NCI-H2029 treated with DMSO at 0.1 percent for 48 hours (cell line): ENCODE measurements around the gene PRDM16.

ENCODE experiments used
- DNase-seq: peaks from one replicate; lab custom pipeline; 2025; lab: John Stamatoyannopoulos, UW

PRDM16 gene

GRCh38 chr1:3124246-3124645 is 55.2 kb downstream of the PRDM16 start:
- no peak for DNase-seq

- no peak for DNase-seq
These were observed 56.1 kb downstream of the PRDM16 start for GRCh38 chr1:3125078-3125477.

GRCh38 chr1:3125546-3126368 is 56.8 kb downstream of the PRDM16 start:
- no peak for DNase-seq

- DNase-seq, result no peak
These were observed 58.0 kb downstream of the PRDM16 start for GRCh38 chr1:3126756-3127678.

- DNase-seq, result no peak
These were observed 58.7 kb downstream of the PRDM16 start for GRCh38 chr1:3127738-3128137.

GRCh38 chr1:3128431-3129132 is 59.6 kb downstream of the PRDM16 start:
- no peak for DNase-seq

- DNase-seq, result no peak
These were observed 60.1 kb downstream of the PRDM16 start for GRCh38 chr1:3129133-3129490.

GRCh38 chr1:3130268-3130667 is 61.3 kb downstream of the PRDM16 start:
- no peak for DNase-seq

- no peak for DNase-seq
These were observed 63.7 kb downstream of the PRDM16 start for GRCh38 chr1:3132660-3133059.

GRCh38 chr1:3133686-3134085 is 64.7 kb downstream of the PRDM16 start:
- DNase-seq, result no peak

- no peak for DNase-seq
These were observed 65.5 kb downstream of the PRDM16 start for GRCh38 chr1:3134381-3135072.

GRCh38 chr1:3135073-3135702 is 66.2 kb downstream of the PRDM16 start:
- DNase-seq, result no peak

GRCh38 chr1:3135744-3136455 is 66.9 kb downstream of the PRDM16 start:
- DNase-seq, result no peak

GRCh38 chr1:3136532-3136931 is 67.5 kb downstream of the PRDM16 start:
- DNase-seq, result no peak

- no peak for DNase-seq
These were observed 68.4 kb downstream of the PRDM16 start for GRCh38 chr1:3137111-3138100.

- DNase-seq, result no peak
These were observed 69.7 kb downstream of the PRDM16 start for GRCh38 chr1:3138623-3139151.

GRCh38 chr1:3139451-3139852 is 70.4 kb downstream of the PRDM16 start:
- no peak for DNase-seq

GRCh38 chr1:3139871-3140361 is 70.9 kb downstream of the PRDM16 start:
- DNase-seq, result no peak

- no peak for DNase-seq
These were observed 71.4 kb downstream of the PRDM16 start for GRCh38 chr1:3140437-3140836.
